BE2C (cell line): Measurements from ENCODE around the gene TULP1.

Experiments
- DNase-seq: peaks from one replicate; pipeline ENCODE4 v3.0.0-alpha.2; 2020
- H3K27me3 ChIP-seq: fragments of 250-450 bp; sonication (Bioruptor Pico); 2 replicates; pipeline ENCODE4 v1.5.1; 2020; ENCODE audit warnings: mild to moderate bottlenecking
- H3K36me3 ChIP-seq: fragments of 250-450 bp; sonication (Bioruptor Pico); 2 replicates; pipeline ENCODE4 v1.5.1; 2020; ENCODE audit warnings: mild to moderate bottlenecking
- H3K4me1 ChIP-seq: fragments of 250-450 bp; sonication (Bioruptor Pico); 2 replicates; pipeline ENCODE4 v1.5.1; 2020
- H3K4me3 ChIP-seq: 2 replicates; pipeline ENCODE4 v1.5.1; 2011; ENCODE audit warnings: low read depth, low read length
- H3K9me3 ChIP-seq: fragments of 250-450 bp; sonication (Bioruptor Pico); 2 replicates; pipeline ENCODE4 v1.5.1; 2020
- CTCF ChIP-seq: IDR thresholded peaks from 2 replicates; pipeline ENCODE4 v1.5.1; 2012; ENCODE audit warnings: mild to moderate bottlenecking, low read depth, low read length

The TULP1 gene

GRCh38 chr6:35478259-35478658, 34.4 kb downstream of the TULP1 start:
- DNase-seq, result no peak
- Histone ChIP-seq H3K4me3 (no peak overlapping the region), H3K27me3 (no peaks in the 10 kb centered on the region), H3K4me1 (no peaks in the 10 kb centered on the region; the same call in 1 of the 2 replicates), H3K36me3 (peaks cover 20% of the 10 kb centered on the region), H3K9me3 (no peaks in the 10 kb centered on the region)
- no peak for TF ChIP-seq CTCF

DNA sequence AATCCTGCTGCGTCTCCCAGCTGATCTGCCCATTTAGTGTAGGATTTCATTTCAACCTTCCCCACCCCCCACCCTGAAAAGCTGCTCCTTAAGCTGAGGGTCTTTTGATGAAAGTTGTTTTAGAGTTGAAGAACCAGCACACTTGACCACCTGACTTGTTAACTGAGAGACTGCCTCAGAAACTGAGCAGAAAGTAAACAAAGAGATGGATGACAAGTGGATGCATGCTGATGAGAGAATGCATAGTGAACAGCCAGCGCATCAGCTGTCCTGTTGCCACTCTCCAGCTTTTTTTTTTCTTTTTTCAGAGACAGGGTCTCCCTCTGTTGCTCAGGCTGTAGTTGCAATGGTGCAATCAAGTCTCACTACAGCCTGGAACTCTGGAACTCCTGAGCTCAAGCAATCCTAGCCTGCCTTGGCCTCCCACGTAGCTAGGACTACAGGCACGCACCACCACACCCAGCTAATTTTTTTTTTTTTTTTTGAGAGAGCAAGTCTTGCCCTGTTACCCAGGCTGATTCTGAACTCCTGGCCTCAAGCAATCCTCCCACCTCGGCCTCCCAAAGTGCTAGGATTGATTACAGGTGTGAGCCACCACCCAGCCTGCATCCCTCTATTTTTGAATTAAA, 35.0 kb downstream of the TULP1 start:
- no peak for TF ChIP-seq CTCF
- Histone ChIP-seq H3K36me3 (peaks cover 25% of the 10 kb centered on the region), H3K4me1 (no peaks in the 10 kb centered on the region; the same call in 1 of the 2 replicates), H3K9me3 (no peaks in the 10 kb centered on the region), H3K4me3 (no peak overlapping the region), H3K27me3 (no peaks in the 10 kb centered on the region)
- no peak for DNase-seq

GRCh38 chr6:35477028-35477427, 35.7 kb downstream of the TULP1 start:
- DNase-seq, result no peak
- Histone ChIP-seq H3K9me3 (no peaks in the 10 kb centered on the region), H3K4me3 (no peak overlapping the region), H3K36me3 (peaks cover 31% of the 10 kb centered on the region), H3K27me3 (no peaks in the 10 kb centered on the region), H3K4me1 (no peaks in the 10 kb centered on the region; the same call in 1 of the 2 replicates)
- TF ChIP-seq CTCF, result no peak

- H3K4me1 ChIP-seq, result peaks cover 6% of the 10 kb centered on the region; the same call in 1 of the 2 replicates
- H3K4me3 ChIP-seq, result no peak overlapping the region
- peaks cover 41% of the 10 kb centered on the region for H3K36me3 ChIP-seq
- no peak for TF ChIP-seq CTCF
- no peaks in the 10 kb centered on the region for H3K9me3 ChIP-seq
- no peaks in the 10 kb centered on the region for H3K27me3 ChIP-seq
- no peak for DNase-seq
Observed at GRCh38 chr6:35476004-35476403, 36.7 kb downstream of the TULP1 start.

GRCh38 chr6:35475573-35475972, 37.1 kb downstream of the TULP1 start:
- H3K27me3 ChIP-seq, result no peaks in the 10 kb centered on the region
- no peak overlapping the region for H3K4me3 ChIP-seq
- no peak for TF ChIP-seq CTCF
- H3K4me1 ChIP-seq, result peaks cover 8% of the 10 kb centered on the region
- DNase-seq, result no peak
- H3K9me3 ChIP-seq, result no peaks in the 10 kb centered on the region
- peaks cover 46% of the 10 kb centered on the region for H3K36me3 ChIP-seq

- Histone ChIP-seq H3K36me3 (peaks cover 51% of the 10 kb centered on the region), H3K4me3 (no peak overlapping the region), H3K9me3 (no peaks in the 10 kb centered on the region), H3K27me3 (no peaks in the 10 kb centered on the region), H3K4me1 (peaks cover 11% of the 10 kb centered on the region)
- DNase-seq, result no peak
- no peak for TF ChIP-seq CTCF
Observed at GRCh38 chr6:35474942-35475570, 37.6 kb downstream of the TULP1 start.
